ENCODE data around the gene MRI1. TPM values are rescaled to one million over a fixed set of nuclear protein-coding genes. Genes with fewer than 3 reads are reported as not detected.
A peak's percentile ranks its signal among the peaks of the same experiment; 100 is the strongest.

Gene MRI1
- total RNA-seq, 1 experiment from 2014 or later = 19.5 TPM

DNA sequence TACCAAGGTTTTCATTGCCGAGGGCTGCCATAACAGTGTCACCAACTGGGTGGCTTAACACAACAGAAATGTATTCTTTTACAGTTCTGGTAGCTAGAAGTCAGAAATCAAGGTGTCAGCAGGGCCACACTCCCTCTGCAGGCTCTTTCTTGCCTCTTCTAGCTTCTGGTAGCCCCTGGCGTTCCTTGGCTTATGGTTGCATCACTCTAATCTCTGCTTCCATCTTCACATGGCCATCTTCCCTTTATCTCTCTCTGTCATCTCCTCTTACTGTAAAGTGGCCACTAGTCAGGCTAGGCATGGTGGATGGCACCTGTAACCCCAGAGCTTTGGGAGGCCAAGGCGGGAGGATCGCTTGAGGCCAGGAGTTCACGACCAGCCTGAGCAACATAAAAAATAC is 38.0 kb upstream of the MRI1 start:
- ATAC-seq (no peak), DNase-seq (ENCODE audit: low read depth, low spot score) (no peak)
- TF ChIP-seq SIN3A (IDR thresholded peaks at IDR 0.05; ENCODE audit: borderline replicate concordance, insufficient read depth, low read depth, low read length) (no peak), POLR2AphosphoS5 (IDR thresholded peaks at IDR 0.05; ENCODE audit: low read depth, low read length) (no peak), TCF7L2 (IDR thresholded peaks at IDR 0.05; ENCODE audit: low read depth, low read length) (no peak)
- TF ChIP-seq, protein P1, sequence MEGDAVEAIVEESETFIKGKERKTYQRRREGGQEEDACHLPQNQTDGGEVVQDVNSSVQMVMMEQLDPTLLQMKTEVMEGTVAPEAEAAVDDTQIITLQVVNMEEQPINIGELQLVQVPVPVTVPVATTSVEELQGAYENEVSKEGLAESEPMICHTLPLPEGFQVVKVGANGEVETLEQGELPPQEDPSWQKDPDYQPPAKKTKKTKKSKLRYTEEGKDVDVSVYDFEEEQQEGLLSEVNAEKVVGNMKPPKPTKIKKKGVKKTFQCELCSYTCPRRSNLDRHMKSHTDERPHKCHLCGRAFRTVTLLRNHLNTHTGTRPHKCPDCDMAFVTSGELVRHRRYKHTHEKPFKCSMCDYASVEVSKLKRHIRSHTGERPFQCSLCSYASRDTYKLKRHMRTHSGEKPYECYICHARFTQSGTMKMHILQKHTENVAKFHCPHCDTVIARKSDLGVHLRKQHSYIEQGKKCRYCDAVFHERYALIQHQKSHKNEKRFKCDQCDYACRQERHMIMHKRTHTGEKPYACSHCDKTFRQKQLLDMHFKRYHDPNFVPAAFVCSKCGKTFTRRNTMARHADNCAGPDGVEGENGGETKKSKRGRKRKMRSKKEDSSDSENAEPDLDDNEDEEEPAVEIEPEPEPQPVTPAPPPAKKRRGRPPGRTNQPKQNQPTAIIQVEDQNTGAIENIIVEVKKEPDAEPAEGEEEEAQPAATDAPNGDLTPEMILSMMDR (IDR thresholded peaks at IDR 0.05) = no peak
- TF ChIP-seq, protein P2, sequence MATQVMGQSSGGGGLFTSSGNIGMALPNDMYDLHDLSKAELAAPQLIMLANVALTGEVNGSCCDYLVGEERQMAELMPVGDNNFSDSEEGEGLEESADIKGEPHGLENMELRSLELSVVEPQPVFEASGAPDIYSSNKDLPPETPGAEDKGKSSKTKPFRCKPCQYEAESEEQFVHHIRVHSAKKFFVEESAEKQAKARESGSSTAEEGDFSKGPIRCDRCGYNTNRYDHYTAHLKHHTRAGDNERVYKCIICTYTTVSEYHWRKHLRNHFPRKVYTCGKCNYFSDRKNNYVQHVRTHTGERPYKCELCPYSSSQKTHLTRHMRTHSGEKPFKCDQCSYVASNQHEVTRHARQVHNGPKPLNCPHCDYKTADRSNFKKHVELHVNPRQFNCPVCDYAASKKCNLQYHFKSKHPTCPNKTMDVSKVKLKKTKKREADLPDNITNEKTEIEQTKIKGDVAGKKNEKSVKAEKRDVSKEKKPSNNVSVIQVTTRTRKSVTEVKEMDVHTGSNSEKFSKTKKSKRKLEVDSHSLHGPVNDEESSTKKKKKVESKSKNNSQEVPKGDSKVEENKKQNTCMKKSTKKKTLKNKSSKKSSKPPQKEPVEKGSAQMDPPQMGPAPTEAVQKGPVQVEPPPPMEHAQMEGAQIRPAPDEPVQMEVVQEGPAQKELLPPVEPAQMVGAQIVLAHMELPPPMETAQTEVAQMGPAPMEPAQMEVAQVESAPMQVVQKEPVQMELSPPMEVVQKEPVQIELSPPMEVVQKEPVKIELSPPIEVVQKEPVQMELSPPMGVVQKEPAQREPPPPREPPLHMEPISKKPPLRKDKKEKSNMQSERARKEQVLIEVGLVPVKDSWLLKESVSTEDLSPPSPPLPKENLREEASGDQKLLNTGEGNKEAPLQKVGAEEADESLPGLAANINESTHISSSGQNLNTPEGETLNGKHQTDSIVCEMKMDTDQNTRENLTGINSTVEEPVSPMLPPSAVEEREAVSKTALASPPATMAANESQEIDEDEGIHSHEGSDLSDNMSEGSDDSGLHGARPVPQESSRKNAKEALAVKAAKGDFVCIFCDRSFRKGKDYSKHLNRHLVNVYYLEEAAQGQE (IDR thresholded peaks at IDR 0.05; ENCODE audit: insufficient read depth in 1 of 2, low read depth in 2 of 2, low read length in 1 of 2) = no peak
- ChIA-PET POLR2A (no interaction called here), CTCF (no interaction called here)
- Histone ChIP-seq H3K27ac (ENCODE audit: low read length) (no peak overlapping the region), H3K36me3 (ENCODE audit: control insufficient read depth, insufficient read depth, low read length) (no peaks in the 10 kb centered on the region), H3K9me3 (ENCODE audit: control insufficient read depth, insufficient read depth, low read depth, low read length) (no peaks in the 10 kb centered on the region), H3K27me3 (ENCODE audit: control insufficient read depth, insufficient read depth, low read length) (no peaks in the 10 kb centered on the region), H3K4me1 (ENCODE audit: control insufficient read depth, insufficient read depth, low read length) (peaks cover 10% of the 10 kb centered on the region; the same call in 1 of the 2 replicates), H3K4me3 (ENCODE audit: low read depth in 2 of 2, low read length in 2 of 2) (no peak overlapping the region)
- in situ Hi-C loops (cut with HindIII; ENCODE audit: low pct_unique_long_range_greater_than_20kb, low sequenced_read_pairs) = no loop called here
- intact Hi-C loops (cut with micrococcal nuclease; ENCODE audit: unreplicated experiment) = no loop called here
- no TSS peak for BruUV-seq (replicated peaks)

DNA sequence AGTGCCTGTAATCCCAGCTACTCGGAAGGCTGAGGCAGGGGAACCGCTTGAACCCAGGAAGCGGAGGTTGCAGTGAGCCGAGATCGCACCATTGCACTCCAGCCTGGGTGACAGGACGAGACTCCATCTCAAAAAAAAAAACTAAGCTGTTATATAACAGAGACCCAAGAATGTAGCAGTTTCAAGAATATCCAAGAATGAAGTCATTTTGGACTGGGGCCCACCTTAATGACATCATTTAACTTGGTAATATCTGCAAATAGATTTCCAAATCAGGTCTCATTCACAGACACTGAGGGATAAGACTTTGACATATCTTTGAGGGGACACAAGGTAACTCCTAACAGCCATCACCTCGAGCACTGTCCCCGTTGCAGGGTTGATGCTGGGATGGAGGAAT is 36.5 kb upstream of the MRI1 start:
- TF ChIP-seq POLR2AphosphoS5 (IDR thresholded peaks at IDR 0.05; ENCODE audit: low read depth, low read length) = no peak
- in situ Hi-C loops (cut with HindIII; ENCODE audit: low pct_unique_long_range_greater_than_20kb, low sequenced_read_pairs) = no loop called here
- Histone ChIP-seq H3K36me3 (ENCODE audit: control insufficient read depth, insufficient read depth, low read length) (no peaks in the 10 kb centered on the region; the same call in 1 of the 2 replicates), H3K4me1 (ENCODE audit: control insufficient read depth, insufficient read depth, low read length) (peaks cover 13% of the 10 kb centered on the region; the same call in 1 of the 2 replicates), H3K9me3 (ENCODE audit: control insufficient read depth, insufficient read depth, low read depth, low read length) (no peaks in the 10 kb centered on the region), H3K4me3 (ENCODE audit: low read depth in 2 of 2, low read length in 2 of 2) (no peak overlapping the region), H3K27me3 (ENCODE audit: control insufficient read depth, insufficient read depth, low read length) (no peaks in the 10 kb centered on the region), H3K27ac (ENCODE audit: low read length) (no peak overlapping the region)
- intact Hi-C loops (cut with micrococcal nuclease; ENCODE audit: unreplicated experiment) = no loop called here
- DNase-seq (ENCODE audit: low read depth, low spot score) = no peak
- ChIA-PET POLR2A (interaction anchor here (0.6 kb wide), 1 partner anchor 495 kb away, joined by 9 read pairs; no protein-coding TSS in a partner anchor), CTCF (no interaction called here)
- ATAC-seq = no peak
- no TSS peak for BruUV-seq (replicated peaks)

DNA sequence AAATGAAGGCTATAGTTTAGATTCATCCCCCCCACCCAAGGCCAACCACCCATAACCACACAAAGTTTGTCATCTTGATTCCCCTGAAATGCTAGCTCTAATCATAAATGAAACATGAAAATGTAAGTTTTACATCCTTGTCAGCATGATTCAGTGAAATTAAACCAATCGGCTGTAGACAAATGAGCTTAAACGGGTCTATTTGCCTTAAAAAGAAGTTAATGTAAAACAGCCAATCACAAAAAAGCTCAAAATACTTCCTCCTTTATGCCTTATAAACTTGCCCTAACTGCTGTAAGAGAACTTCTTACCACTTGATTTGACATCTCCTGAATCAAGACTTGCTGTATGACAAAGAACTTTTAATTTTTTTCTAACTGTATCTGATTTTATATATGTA is 34.5 kb upstream of the MRI1 start:
- ChIA-PET POLR2A (interaction anchor here (0.6 kb wide), 1 partner anchor 112 kb away, joined by 5 read pairs; no protein-coding TSS in a partner anchor), CTCF (interaction anchor here (0.7 kb wide), 1 partner anchor 629 kb away, joined by 3 read pairs; no protein-coding TSS in a partner anchor)
- no peaks in the 10 kb centered on the region for H3K27me3 ChIP-seq (ENCODE audit: control insufficient read depth, insufficient read depth, low read length)
- BruUV-seq (replicated peaks) = no TSS peak
- H3K4me1 ChIP-seq (ENCODE audit: control insufficient read depth, insufficient read depth, low read length) = peaks cover 13% of the 10 kb centered on the region; the same call in 1 of the 2 replicates
- H3K4me3 ChIP-seq (ENCODE audit: low read depth in 2 of 2, low read length in 2 of 2) = no peak overlapping the region
- in situ Hi-C loops (cut with HindIII; ENCODE audit: low pct_unique_long_range_greater_than_20kb, low sequenced_read_pairs) (no loop called here), intact Hi-C loops (cut with micrococcal nuclease; ENCODE audit: unreplicated experiment) (no loop called here)
- TF ChIP-seq, protein P2 (IDR thresholded peaks at IDR 0.05; ENCODE audit: insufficient read depth in 1 of 2, low read depth in 2 of 2, low read length in 1 of 2) = no peak
- TF ChIP-seq POLR2AphosphoS5 (IDR thresholded peaks at IDR 0.05; ENCODE audit: low read depth, low read length) (no peak), TCF7L2 (IDR thresholded peaks at IDR 0.05; ENCODE audit: low read depth, low read length) (no peak)
- peak overlapping the region; percentile 74 for H3K27ac ChIP-seq (ENCODE audit: low read length)
- DNase-seq (ENCODE audit: low read depth, low spot score) (no peak), ATAC-seq (no peak)
- no peaks in the 10 kb centered on the region for H3K9me3 ChIP-seq (ENCODE audit: control insufficient read depth, insufficient read depth, low read depth, low read length)
- no peaks in the 10 kb centered on the region; the same call in 1 of the 2 replicates for H3K36me3 ChIP-seq (ENCODE audit: control insufficient read depth, insufficient read depth, low read length)
